Vagina (tissue), 2 donors: ENCODE measurements around the gene CASZ1.

Experiments used
- POLR2A ChIP-seq, 2 donors: fragments of 450-650 bp; IDR thresholded peaks; one replicate each; pipeline ENCODE4 v1.6.1; 2017; ENCODE audit warnings: antibody characterized with exemption in 2 of 2, mild to moderate bottlenecking in 2 of 2, moderate library complexity in 2 of 2
- TF ChIP-seq, protein P1 (sequence below), 3 experiments: fragments of 450-650 bp in 2 of 3; fragments of 200-600 bp in 1 of 3; sonication (generic) in 1 of 3; IDR thresholded peaks; one replicate each; pipeline ENCODE4 v1.5.1; 2017 to 2019; ENCODE audit warnings: antibody characterized with exemption in 3 of 3, mild to moderate bottlenecking in 2 of 3, moderate library complexity in 2 of 3

- TF ChIP-seq, protein P1, sequence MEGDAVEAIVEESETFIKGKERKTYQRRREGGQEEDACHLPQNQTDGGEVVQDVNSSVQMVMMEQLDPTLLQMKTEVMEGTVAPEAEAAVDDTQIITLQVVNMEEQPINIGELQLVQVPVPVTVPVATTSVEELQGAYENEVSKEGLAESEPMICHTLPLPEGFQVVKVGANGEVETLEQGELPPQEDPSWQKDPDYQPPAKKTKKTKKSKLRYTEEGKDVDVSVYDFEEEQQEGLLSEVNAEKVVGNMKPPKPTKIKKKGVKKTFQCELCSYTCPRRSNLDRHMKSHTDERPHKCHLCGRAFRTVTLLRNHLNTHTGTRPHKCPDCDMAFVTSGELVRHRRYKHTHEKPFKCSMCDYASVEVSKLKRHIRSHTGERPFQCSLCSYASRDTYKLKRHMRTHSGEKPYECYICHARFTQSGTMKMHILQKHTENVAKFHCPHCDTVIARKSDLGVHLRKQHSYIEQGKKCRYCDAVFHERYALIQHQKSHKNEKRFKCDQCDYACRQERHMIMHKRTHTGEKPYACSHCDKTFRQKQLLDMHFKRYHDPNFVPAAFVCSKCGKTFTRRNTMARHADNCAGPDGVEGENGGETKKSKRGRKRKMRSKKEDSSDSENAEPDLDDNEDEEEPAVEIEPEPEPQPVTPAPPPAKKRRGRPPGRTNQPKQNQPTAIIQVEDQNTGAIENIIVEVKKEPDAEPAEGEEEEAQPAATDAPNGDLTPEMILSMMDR (IDR thresholded peaks at IDR 0.05): no peak
- TF ChIP-seq POLR2A (IDR thresholded peaks at IDR 0.05): no peak
These were observed 154.5 kb downstream of the CASZ1 start for GRCh38 chr1:10641976-10642375.
